ENCODE results near the gene PSMB9. TPM values are rescaled to one million over a fixed set of nuclear protein-coding genes. Genes with fewer than 3 reads are reported as not detected.

Gene PSMB9
- total and polyA plus RNA-seq, 4 donors, result 14.4 to 183 (median 61.9) TPM

- Histone ChIP-seq H3K27ac (ENCODE audit: low read depth in 1 of 2, low read length in 1 of 2) (no peak overlapping the region), H3K4me1 (ENCODE audit: control insufficient read depth in 5 of 5, insufficient read depth in 5 of 5, low read length in 5 of 5) (no peaks in the 10 kb centered on the region), H3K9ac (ENCODE audit: insufficient read depth in 1 of 2, low read length in 2 of 2) (no peak overlapping the region), H3K27me3 (ENCODE audit: control insufficient read depth in 3 of 3, insufficient read depth in 3 of 3, low read length in 2 of 3) (no peaks in the 10 kb centered on the region), H3K4me3 (no peak overlapping the region), H3K36me3 (ENCODE audit: control insufficient read depth in 4 of 4, insufficient read depth in 4 of 4, low read length in 4 of 4) (peaks cover 0 to 23% (median 8%) of the 10 kb centered on the region in 4 donors), H3K9me3 (ENCODE audit: control insufficient read depth in 4 of 4, insufficient read depth in 3 of 4, low read length in 3 of 4) (no peaks in the 10 kb centered on the region)
- DNase-seq (no peak), ATAC-seq (ENCODE audit: insufficient read depth, low FRiP score) (no peak)
- no peak for TF ChIP-seq CTCF (IDR thresholded peaks at IDR 0.05; ENCODE audit: control extremely low read depth, extremely low read depth)
- 74 to 80% methylated on average over 3 of the region's 3 CpGs for WGBS, 2 donors
Observed at GRCh38 chr6:32827025-32827424, 27.0 kb upstream of the PSMB9 start.

GRCh38 chr6:32829495-32829894 lies 24.5 kb upstream of the PSMB9 start:
- no peak overlapping the region for H3K27ac ChIP-seq (ENCODE audit: low read depth in 1 of 2, low read length in 1 of 2)
- no peak for DNase-seq
- no peaks in the 10 kb centered on the region for H3K27me3 ChIP-seq (ENCODE audit: control insufficient read depth in 3 of 3, insufficient read depth in 3 of 3, low read length in 2 of 3)
- TF ChIP-seq CTCF (IDR thresholded peaks at IDR 0.05; ENCODE audit: control extremely low read depth, extremely low read depth), result no peak
- ATAC-seq (ENCODE audit: insufficient read depth, low FRiP score), result no peak
- no peaks in the 10 kb centered on the region for H3K9me3 ChIP-seq (ENCODE audit: control insufficient read depth in 4 of 4, insufficient read depth in 3 of 4, low read length in 3 of 4)
- no peak overlapping the region for H3K4me3 ChIP-seq
- 70 to 72% methylated on average over 7 of the region's 7 CpGs for WGBS, 2 donors
- no peaks in the 10 kb centered on the region for H3K4me1 ChIP-seq (ENCODE audit: control insufficient read depth in 5 of 5, insufficient read depth in 5 of 5, low read length in 5 of 5)
- H3K9ac ChIP-seq (ENCODE audit: insufficient read depth in 1 of 2, low read length in 2 of 2), result no peak overlapping the region
- peaks cover 5 to 29% (median 10%) of the 10 kb centered on the region in 4 donors for H3K36me3 ChIP-seq (ENCODE audit: control insufficient read depth in 4 of 4, insufficient read depth in 4 of 4, low read length in 4 of 4)

DNA sequence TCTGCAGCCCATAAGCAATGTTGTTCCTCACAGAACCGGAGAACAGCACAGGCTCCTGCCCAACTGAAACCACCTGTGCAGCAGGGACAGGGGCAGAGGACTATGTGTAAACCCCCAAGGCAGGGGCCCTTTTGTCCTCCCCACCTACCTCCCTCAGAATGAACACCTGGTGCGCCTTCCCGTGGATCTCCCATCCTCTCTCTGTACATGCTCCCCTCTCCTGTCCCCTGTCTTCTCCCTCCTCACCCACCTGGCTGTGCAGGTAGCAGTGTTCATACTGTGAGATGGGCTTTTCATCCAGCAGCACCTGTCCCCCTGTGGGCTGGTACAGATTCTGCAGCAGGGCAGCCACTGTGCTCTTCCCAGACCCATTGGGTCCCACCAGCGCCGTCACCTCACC lies 24.0 kb upstream of the PSMB9 start:
- no peak for TF ChIP-seq CTCF (IDR thresholded peaks at IDR 0.05; ENCODE audit: control extremely low read depth, extremely low read depth)
- WGBS, 2 donors, result 96 to 97% methylated on average over 5 of the region's 5 CpGs

GRCh38 chr6:32830936-32831335 lies 23.1 kb upstream of the PSMB9 start:
- Histone ChIP-seq H3K4me3 (no peak overlapping the region), H3K27ac (ENCODE audit: low read depth in 1 of 2, low read length in 1 of 2) (no peak overlapping the region), H3K36me3 (ENCODE audit: control insufficient read depth in 4 of 4, insufficient read depth in 4 of 4, low read length in 4 of 4) (peaks cover 7 to 36% (median 10%) of the 10 kb centered on the region in 4 donors), H3K9ac (ENCODE audit: insufficient read depth in 1 of 2, low read length in 2 of 2) (no peak overlapping the region), H3K4me1 (ENCODE audit: control insufficient read depth in 5 of 5, insufficient read depth in 5 of 5, low read length in 5 of 5) (no peaks in the 10 kb centered on the region), H3K9me3 (ENCODE audit: control insufficient read depth in 4 of 4, insufficient read depth in 3 of 4, low read length in 3 of 4) (no peaks in the 10 kb centered on the region), H3K27me3 (ENCODE audit: control insufficient read depth in 3 of 3, insufficient read depth in 3 of 3, low read length in 2 of 3) (no peaks in the 10 kb centered on the region)
- TF ChIP-seq CTCF (IDR thresholded peaks at IDR 0.05; ENCODE audit: control extremely low read depth, extremely low read depth), result no peak
- WGBS, 2 donors, result 84% methylated on average over 5 of the region's 5 CpGs
- DNase-seq (no peak), ATAC-seq (ENCODE audit: insufficient read depth, low FRiP score) (no peak)

More for the DNA sequence above, 24.0 kb upstream of the PSMB9 start:
- Histone ChIP-seq H3K4me3 (no peak overlapping the region), H3K27me3 (ENCODE audit: control insufficient read depth in 3 of 3, insufficient read depth in 3 of 3, low read length in 2 of 3) (no peaks in the 10 kb centered on the region), H3K36me3 (ENCODE audit: control insufficient read depth in 4 of 4, insufficient read depth in 4 of 4, low read length in 4 of 4) (peaks cover 5 to 31% (median 10%) of the 10 kb centered on the region in 4 donors), H3K4me1 (ENCODE audit: control insufficient read depth in 5 of 5, insufficient read depth in 5 of 5, low read length in 5 of 5) (no peaks in the 10 kb centered on the region), H3K9ac (ENCODE audit: insufficient read depth in 1 of 2, low read length in 2 of 2) (no peak overlapping the region), H3K27ac (ENCODE audit: low read depth in 1 of 2, low read length in 1 of 2) (no peak overlapping the region), H3K9me3 (ENCODE audit: control insufficient read depth in 4 of 4, insufficient read depth in 3 of 4, low read length in 3 of 4) (no peaks in the 10 kb centered on the region)
- DNase-seq (no peak), ATAC-seq (ENCODE audit: insufficient read depth, low FRiP score) (no peak)

Data from lung (tissue), 12 donors.